Gastroesophageal sphincter (tissue), 4 donors: ENCODE data around the gene ABCA1. TPM values are rescaled to one million over a fixed set of nuclear protein-coding genes. Genes with fewer than 3 reads are reported as not detected.
A peak's percentile ranks its signal among the peaks of the same experiment; 100 is the strongest.

Source experiments
- ATAC-seq: fragments of 150-250 bp; one replicate; pipeline ENCODE4 v1.9.1; 2016; ENCODE audit warnings: mild to moderate bottlenecking, moderate library complexity
- H3K27ac ChIP-seq, 4 donors: fragments of 200-600 bp; sonication (generic) in 3 of 4; 1 replicate in 3 of 4; 2 replicates in 1 of 4; pipeline ENCODE4 v1.5.1; 2016 to 2019
- H3K27me3 ChIP-seq: fragments of 200-600 bp; sonication (generic); one replicate; pipeline ENCODE4 v1.5.1; 2019
- H3K36me3 ChIP-seq, 2 donors: fragments of 200-600 bp; sonication (generic); one replicate each; pipeline ENCODE4 v1.5.1; 2019; ENCODE audit warnings: control low read depth in 1 of 2
- H3K4me1 ChIP-seq, 3 donors: fragments of 200-600 bp; sonication (generic); 1 replicate in 2 of 3; 2 replicates in 1 of 3; pipeline ENCODE4 v1.5.1; 2016 to 2019; ENCODE audit warnings: control low read depth in 2 of 3
- H3K4me3 ChIP-seq, 2 donors: fragments of 200-600 bp; sonication (generic); one replicate each; pipeline ENCODE4 v1.5.1; 2019; ENCODE audit warnings: mild to moderate bottlenecking in 1 of 2, moderate library complexity in 1 of 2
- H3K9me3 ChIP-seq, 3 donors: fragments of 200-600 bp; sonication (generic); one replicate each; pipeline ENCODE4 v1.5.1; 2017 to 2019; ENCODE audit warnings: control low read depth in 2 of 3
- EP300 ChIP-seq: sonication (generic); formaldehyde crosslinking; IDR thresholded peaks from one replicate; pipeline ENCODE4 v1.6.1; 2017; ENCODE audit warnings: antibody characterized with exemption, mild to moderate bottlenecking
- POLR2A ChIP-seq, 2 donors: fragments of 450-650 bp; IDR thresholded peaks; one replicate each; pipeline ENCODE4 v1.6.1; 2017; ENCODE audit warnings: antibody characterized with exemption in 2 of 2, mild to moderate bottlenecking in 2 of 2, moderate library complexity in 1 of 2
- POLR2AphosphoS5 ChIP-seq: sonication (generic); formaldehyde crosslinking; IDR thresholded peaks from one replicate; pipeline ENCODE4 v1.6.1; 2017; ENCODE audit warnings: antibody characterized with exemption
- WGBS, 2 donors: methylation state at CpG; one replicate each; pipeline ENCODE4 v1.1.5; 2018; ENCODE audit warnings: low coverage in 1 of 2; 5-methylcytosine and 5-hydroxymethylcytosine counted together
- total RNA-seq, 4 donors: library from RNA; depleted of rRNA; stranded (reverse); fragments of >200 nt; gene quantifications; one replicate each; pipeline ENCODE4 v1.1.0, GENCODE V29; 2016
- TF ChIP-seq, protein P1 (sequence below), 4 experiments: fragments of 200-600 bp in 2 of 4; fragments of 450-650 bp in 2 of 4; sonication (generic) in 1 of 4; IDR thresholded peaks; one replicate each; pipeline ENCODE4 v1.5.1; 2017 to 2019; ENCODE audit warnings: antibody characterized with exemption in 4 of 4, mild to moderate bottlenecking in 2 of 4, moderate library complexity in 2 of 4

ABCA1 gene
- total RNA-seq, 4 donors from 2014 or later, result 46.2 to 91.5 (median 64.9) TPM

DNA sequence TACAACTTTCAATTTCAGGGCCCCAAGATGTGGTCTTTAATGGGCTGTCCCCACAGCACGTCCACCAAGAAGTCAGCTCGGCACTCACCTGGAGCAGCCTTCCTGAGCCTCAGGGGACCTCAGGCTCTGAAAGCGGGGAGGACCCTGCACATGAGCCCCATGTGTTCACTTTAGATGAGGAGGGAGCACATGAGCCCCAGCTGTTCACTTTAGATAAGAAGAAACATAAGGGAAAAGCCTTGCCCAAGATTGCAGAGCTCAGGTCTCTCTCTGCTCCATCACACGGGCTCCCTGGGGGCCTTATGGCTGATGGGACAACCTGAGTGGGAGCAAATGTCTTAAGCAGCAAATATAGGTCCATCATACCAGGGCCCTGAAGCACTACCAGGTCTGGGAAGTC, 107.6 kb downstream of the ABCA1 start:
- peaks cover 27 to 100% of the 10 kb centered on the region in 2 donors for H3K36me3 ChIP-seq
- H3K27me3 ChIP-seq, result no peaks in the 10 kb centered on the region
- no peaks in the 10 kb centered on the region for H3K4me1 ChIP-seq
- TF ChIP-seq EP300 (no peak), POLR2AphosphoS5 (no peak), POLR2A (IDR thresholded peaks at IDR 0.05) (no peak)
- TF ChIP-seq, protein P1, sequence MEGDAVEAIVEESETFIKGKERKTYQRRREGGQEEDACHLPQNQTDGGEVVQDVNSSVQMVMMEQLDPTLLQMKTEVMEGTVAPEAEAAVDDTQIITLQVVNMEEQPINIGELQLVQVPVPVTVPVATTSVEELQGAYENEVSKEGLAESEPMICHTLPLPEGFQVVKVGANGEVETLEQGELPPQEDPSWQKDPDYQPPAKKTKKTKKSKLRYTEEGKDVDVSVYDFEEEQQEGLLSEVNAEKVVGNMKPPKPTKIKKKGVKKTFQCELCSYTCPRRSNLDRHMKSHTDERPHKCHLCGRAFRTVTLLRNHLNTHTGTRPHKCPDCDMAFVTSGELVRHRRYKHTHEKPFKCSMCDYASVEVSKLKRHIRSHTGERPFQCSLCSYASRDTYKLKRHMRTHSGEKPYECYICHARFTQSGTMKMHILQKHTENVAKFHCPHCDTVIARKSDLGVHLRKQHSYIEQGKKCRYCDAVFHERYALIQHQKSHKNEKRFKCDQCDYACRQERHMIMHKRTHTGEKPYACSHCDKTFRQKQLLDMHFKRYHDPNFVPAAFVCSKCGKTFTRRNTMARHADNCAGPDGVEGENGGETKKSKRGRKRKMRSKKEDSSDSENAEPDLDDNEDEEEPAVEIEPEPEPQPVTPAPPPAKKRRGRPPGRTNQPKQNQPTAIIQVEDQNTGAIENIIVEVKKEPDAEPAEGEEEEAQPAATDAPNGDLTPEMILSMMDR (IDR thresholded peaks at IDR 0.05), result no peak
- no peak overlapping the region for H3K27ac ChIP-seq
- ATAC-seq, result no peak
- no peak overlapping the region for H3K4me3 ChIP-seq
- no peaks in the 10 kb centered on the region for H3K9me3 ChIP-seq
- 90% methylated on average over 2 of the region's 4 CpGs; no CpG with 5 or more reads in 1 of the 2 donors for WGBS, 2 donors

DNA sequence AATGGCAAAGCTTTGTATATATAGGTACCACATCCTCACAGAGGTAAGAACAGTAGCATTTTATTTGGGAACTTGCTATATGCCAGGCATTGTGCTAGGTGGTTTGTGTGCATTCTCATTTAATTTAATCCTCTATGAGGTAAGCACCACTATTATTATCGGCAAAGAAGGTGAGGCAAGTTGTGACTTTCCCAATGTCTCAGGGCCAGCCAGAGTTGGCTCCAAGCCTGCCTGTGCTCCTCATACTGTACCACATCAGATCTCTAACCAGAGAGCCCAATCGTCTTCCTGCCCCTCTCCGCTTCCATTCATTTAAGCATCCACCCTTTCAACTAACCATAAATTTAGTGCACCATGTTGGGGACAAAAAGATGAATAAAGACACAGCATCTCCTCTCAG, 108.9 kb downstream of the ABCA1 start:
- no peak overlapping the region for H3K27ac ChIP-seq
- ATAC-seq, result no peak
- TF ChIP-seq POLR2A (IDR thresholded peaks at IDR 0.05) (no peak), POLR2AphosphoS5 (no peak), EP300 (no peak)
- TF ChIP-seq, protein P1 (IDR thresholded peaks at IDR 0.05), result no peak
- H3K36me3 ChIP-seq, result peaks cover 37 to 100% of the 10 kb centered on the region in 2 donors
- 94 to 100% methylated on average over 1 to 3 of the region's 3 CpGs for WGBS, 2 donors
- no peak overlapping the region for H3K4me3 ChIP-seq
- no peaks in the 10 kb centered on the region for H3K9me3 ChIP-seq
- no peaks in the 10 kb centered on the region for H3K27me3 ChIP-seq
- H3K4me1 ChIP-seq, result no peaks in the 10 kb centered on the region

DNA sequence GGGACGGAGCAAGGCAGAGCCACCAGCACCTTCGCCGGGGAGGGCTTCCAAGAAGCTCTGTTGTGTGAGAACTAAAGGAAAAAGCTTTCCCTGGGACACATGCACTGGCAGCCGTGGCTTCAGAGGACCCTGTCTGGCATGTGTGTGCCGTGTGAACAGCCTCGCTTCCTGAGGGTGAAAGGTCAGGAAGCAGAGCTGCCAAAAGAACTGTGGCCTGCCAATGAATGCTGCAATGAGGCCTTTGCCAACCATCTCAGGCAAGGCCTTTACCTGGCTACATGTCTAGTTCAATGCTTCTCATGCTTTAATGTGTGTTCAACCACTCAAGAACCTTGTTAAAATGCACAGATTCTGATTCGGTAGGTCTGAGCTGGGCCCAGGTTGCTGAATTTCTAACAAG, 110.5 kb downstream of the ABCA1 start:
- Histone ChIP-seq H3K9me3 (no peaks in the 10 kb centered on the region), H3K4me1 (no peaks in the 10 kb centered on the region), H3K27me3 (no peaks in the 10 kb centered on the region), H3K27ac (no peak overlapping the region), H3K36me3 (peaks cover 38 to 100% of the 10 kb centered on the region in 2 donors), H3K4me3 (no peak overlapping the region)
- 63% methylated on average over 6 of the region's 7 CpGs; no CpG with 5 or more reads in 1 of the 2 donors for WGBS, 2 donors
- TF ChIP-seq POLR2A (IDR thresholded peaks at IDR 0.05) (no peak), EP300 (no peak), POLR2AphosphoS5 (no peak)
- TF ChIP-seq, protein P1 (IDR thresholded peaks at IDR 0.05), result no peak
- ATAC-seq, result peak; percentile 17

DNA sequence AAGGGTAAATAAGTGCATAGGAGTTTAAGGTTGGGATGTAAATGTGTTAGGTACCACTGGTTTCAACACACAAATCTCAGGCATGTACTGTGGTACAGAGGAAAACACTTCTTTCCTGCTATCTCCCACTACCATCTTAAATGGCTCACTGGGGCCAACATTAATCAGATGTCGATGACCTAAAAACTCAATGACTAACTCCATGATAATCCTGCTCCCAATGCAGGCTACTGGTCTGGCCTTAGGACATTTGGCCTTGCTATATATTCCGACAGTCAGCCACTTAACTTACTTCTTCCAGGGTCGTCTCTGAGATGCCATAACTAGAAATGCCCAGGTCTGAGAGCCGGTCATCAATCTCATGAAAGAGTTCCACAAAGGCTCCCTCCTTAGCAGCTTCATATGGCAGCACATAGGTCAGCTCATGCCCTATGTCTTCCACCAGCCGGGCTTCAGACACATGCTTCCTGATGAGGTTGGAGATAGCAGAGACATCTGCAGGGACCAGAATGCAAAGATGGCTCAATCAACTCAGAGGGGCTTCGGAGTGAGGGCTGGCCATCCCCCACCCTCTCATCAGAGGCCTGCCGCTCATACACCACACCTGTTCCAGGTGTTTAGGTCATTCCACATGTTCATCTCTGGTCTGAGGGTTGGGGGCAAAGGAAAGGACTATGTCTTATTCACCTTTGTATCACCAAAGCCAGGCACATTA, 111.9 kb downstream of the ABCA1 start:
- no peaks in the 10 kb centered on the region for H3K27me3 ChIP-seq
- no peak for ATAC-seq
- peaks cover 33 to 100% of the 10 kb centered on the region in 2 donors for H3K36me3 ChIP-seq
- no peak overlapping the region for H3K27ac ChIP-seq
- H3K4me1 ChIP-seq, result peaks cover 0 to 7% (median 0%) of the 10 kb centered on the region in 3 donors
- H3K9me3 ChIP-seq, result no peaks in the 10 kb centered on the region
- no peak for TF ChIP-seq POLR2AphosphoS5
- TF ChIP-seq, protein P1 (IDR thresholded peaks at IDR 0.05), result no peak
- no peak for TF ChIP-seq EP300
- no peak for TF ChIP-seq POLR2A (IDR thresholded peaks at IDR 0.05)
- 96 to 98% methylated on average over 2 to 6 of the region's 7 CpGs for WGBS, 2 donors
- H3K4me3 ChIP-seq, result no peak overlapping the region
